ENCODE results near the gene ZNF670.
"Not testable (repeated sequence)": the region's sequence is repeated elsewhere in the genome, so short reads cannot be mapped to it uniquely, and the experiment has no call there.

Gene ZNF670

DNA sequence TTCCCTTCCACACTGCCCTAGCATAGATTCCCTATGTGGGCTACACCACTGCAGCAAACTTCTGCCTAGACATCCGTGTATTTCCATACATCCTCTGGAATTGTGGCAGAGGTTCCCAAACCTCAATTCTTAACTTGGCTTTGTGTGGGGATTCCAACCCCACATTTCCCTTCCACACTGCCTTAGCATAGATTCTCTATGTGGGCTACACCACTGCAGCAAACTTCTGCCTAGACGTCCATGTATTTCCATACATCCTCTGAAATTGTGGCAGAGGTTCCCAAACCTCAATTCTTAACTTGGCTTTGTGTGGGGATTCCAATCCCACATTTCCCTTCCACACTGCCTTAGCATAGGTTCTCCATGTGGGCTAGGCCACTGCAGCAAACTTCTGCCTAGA is 31.4 kb downstream of the ZNF670 start:
- no peak overlapping the region for H3K27ac ChIP-seq (ENCODE audit: low read length)
- peaks cover 64% of the 10 kb centered on the region for H3K36me3 ChIP-seq (replicated peaks; ENCODE audit: low read depth, low read length)
- no peak overlapping the region for H3K4me3 ChIP-seq (ENCODE audit: low read length)
- H4K20me1 ChIP-seq (ENCODE audit: insufficient read depth, low read length): no peaks in the 10 kb centered on the region
- H3K79me2 ChIP-seq (ENCODE audit: low read length): peaks cover 53% of the 10 kb centered on the region
- H2AFZ ChIP-seq (ENCODE audit: low read depth, low read length): no peak overlapping the region
- H3K4me1 ChIP-seq (ENCODE audit: low read length): no peaks in the 10 kb centered on the region
- H3K9me3 ChIP-seq (ENCODE audit: insufficient read depth, low read length): peaks cover 75% of the 10 kb centered on the region
- H3K9ac ChIP-seq (ENCODE audit: low read length): no peak overlapping the region
- no peak overlapping the region for H3K4me2 ChIP-seq (ENCODE audit: low read length)
- no peak for TF ChIP-seq EZH2phosphoT487 (IDR thresholded peaks at IDR 0.05; ENCODE audit: low read depth)
- TF ChIP-seq, protein P1, sequence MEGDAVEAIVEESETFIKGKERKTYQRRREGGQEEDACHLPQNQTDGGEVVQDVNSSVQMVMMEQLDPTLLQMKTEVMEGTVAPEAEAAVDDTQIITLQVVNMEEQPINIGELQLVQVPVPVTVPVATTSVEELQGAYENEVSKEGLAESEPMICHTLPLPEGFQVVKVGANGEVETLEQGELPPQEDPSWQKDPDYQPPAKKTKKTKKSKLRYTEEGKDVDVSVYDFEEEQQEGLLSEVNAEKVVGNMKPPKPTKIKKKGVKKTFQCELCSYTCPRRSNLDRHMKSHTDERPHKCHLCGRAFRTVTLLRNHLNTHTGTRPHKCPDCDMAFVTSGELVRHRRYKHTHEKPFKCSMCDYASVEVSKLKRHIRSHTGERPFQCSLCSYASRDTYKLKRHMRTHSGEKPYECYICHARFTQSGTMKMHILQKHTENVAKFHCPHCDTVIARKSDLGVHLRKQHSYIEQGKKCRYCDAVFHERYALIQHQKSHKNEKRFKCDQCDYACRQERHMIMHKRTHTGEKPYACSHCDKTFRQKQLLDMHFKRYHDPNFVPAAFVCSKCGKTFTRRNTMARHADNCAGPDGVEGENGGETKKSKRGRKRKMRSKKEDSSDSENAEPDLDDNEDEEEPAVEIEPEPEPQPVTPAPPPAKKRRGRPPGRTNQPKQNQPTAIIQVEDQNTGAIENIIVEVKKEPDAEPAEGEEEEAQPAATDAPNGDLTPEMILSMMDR (IDR thresholded peaks at IDR 0.05; ENCODE audit: low read depth, low read length): no peak
- H3K27me3 ChIP-seq (ENCODE audit: low read depth, low read length): no peaks in the 10 kb centered on the region

DNA sequence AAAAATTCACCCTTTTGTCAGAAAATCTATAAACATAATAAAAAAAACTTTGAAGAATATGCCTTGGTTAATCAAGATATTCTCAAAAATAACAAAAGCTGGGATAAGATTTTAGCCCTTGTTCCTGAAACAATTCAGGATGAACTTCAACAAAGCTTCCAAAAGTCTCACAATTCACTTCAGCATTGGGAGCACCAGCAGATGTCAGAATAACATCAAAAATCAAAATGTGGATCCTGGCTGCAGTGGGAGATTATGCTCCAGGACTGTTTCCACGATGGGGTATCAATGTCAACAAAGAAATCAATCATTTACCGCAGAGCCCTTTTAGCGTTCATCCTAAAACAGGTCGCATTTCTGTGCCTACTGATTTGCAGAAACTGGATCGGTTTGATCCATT is 35.2 kb downstream of the ZNF670 start:
- Histone ChIP-seq H3K79me2 (ENCODE audit: low read length) (peaks cover 62% of the 10 kb centered on the region), H3K27ac (ENCODE audit: low read length) (no peak overlapping the region), H3K4me3 (ENCODE audit: low read length) (no peak overlapping the region), H2AFZ (ENCODE audit: low read depth, low read length) (no peak overlapping the region), H4K20me1 (ENCODE audit: insufficient read depth, low read length) (no peaks in the 10 kb centered on the region), H3K27me3 (ENCODE audit: low read depth, low read length) (no peaks in the 10 kb centered on the region), H3K9ac (ENCODE audit: low read length) (no peak overlapping the region), H3K4me2 (ENCODE audit: low read length) (no peak overlapping the region), H3K9me3 (ENCODE audit: insufficient read depth, low read length) (peaks cover 87% of the 10 kb centered on the region), H3K36me3 (replicated peaks; ENCODE audit: low read depth, low read length) (peaks cover 85% of the 10 kb centered on the region), H3K4me1 (ENCODE audit: low read length) (no peaks in the 10 kb centered on the region)
- TF ChIP-seq, protein P1 (IDR thresholded peaks at IDR 0.05; ENCODE audit: low read depth, low read length): no peak
- TF ChIP-seq EZH2phosphoT487 (IDR thresholded peaks at IDR 0.05; ENCODE audit: low read depth): no peak

DNA sequence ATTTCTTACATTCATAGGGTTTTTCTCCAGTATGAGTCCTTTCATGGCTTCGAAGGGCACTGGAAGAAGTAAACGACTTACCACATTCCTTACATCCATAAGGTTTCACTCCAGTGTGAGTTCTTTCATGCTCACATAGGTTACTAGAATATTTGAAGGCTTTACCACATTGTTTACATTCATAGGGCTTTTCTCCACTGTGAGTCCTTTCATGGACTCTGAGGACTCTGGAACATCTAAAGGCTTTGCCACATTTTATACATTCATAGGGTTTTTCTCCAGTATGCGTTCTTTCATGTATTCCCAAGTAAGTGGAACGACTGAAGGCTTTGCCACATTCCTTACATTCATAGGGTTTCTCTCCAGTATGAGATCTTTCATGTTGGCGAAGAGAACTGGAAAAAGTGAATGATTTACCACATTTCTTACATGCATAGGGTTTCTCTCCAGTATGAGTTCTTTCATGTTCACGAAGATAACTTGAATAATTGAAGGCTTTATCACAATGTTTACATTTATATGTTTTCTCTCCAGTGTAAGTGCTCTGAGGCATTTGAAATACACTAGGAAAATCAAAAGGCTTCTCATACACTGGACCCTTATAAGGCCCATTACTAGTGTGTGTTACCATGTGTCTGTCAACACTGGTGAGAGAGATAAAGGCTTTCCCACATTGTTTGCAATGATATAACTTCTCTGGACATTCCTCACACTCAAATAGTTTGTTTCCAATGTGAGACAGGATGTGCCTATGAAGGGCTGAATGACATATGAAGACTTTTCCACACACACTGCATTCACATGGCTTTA is 40.9 kb downstream of the ZNF670 start:
- TF ChIP-seq EZH2phosphoT487 (IDR thresholded peaks at IDR 0.05; ENCODE audit: low read depth): no peak
- TF ChIP-seq, protein P1 (IDR thresholded peaks at IDR 0.05; ENCODE audit: low read depth, low read length): no peak
- Histone ChIP-seq H3K4me1 (ENCODE audit: low read length) (no peaks in the 10 kb centered on the region), H3K4me3 (ENCODE audit: low read length) (no peak overlapping the region), H3K27ac (ENCODE audit: low read length) (no peak overlapping the region), H2AFZ (ENCODE audit: low read depth, low read length) (no peak overlapping the region), H3K27me3 (ENCODE audit: low read depth, low read length) (no peaks in the 10 kb centered on the region), H4K20me1 (ENCODE audit: insufficient read depth, low read length) (no peaks in the 10 kb centered on the region), H3K4me2 (ENCODE audit: low read length) (no peak overlapping the region), H3K79me2 (ENCODE audit: low read length) (peaks cover 18% of the 10 kb centered on the region), H3K9me3 (ENCODE audit: insufficient read depth, low read length) (peaks cover 84% of the 10 kb centered on the region), H3K36me3 (replicated peaks; ENCODE audit: low read depth, low read length) (peaks cover 91% of the 10 kb centered on the region), H3K9ac (ENCODE audit: low read length) (no peak overlapping the region)

DNA sequence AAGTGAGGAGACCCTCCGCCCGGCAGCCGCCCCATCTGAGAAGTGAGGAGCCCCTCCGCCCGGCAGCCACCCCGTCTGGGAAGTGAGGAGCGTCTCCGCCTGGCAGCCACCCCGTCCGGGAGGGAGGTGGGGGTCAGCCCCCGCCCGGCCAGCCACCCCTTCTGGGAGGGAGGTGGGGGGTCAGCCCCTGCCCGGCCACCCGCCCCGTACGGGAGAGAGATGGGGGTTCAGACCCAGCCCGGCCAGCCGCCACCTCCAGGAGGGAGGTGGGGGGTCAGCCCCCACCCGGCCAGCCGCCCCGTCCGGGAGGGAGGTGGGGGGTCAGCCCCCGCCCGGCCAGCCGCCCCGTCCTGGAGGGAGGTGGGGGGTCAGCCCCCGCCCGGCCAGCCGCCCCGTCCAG is 46.3 kb downstream of the ZNF670 start:
- not testable (repeated sequence) for H3K4me1 ChIP-seq (ENCODE audit: low read length); H3K4me2 ChIP-seq (ENCODE audit: low read length); H3K27me3 ChIP-seq (ENCODE audit: low read depth, low read length); H3K79me2 ChIP-seq (ENCODE audit: low read length); H3K9ac ChIP-seq (ENCODE audit: low read length); H3K4me3 ChIP-seq (ENCODE audit: low read length); H2AFZ ChIP-seq (ENCODE audit: low read depth, low read length); H3K27ac ChIP-seq (ENCODE audit: low read length); H4K20me1 ChIP-seq (ENCODE audit: insufficient read depth, low read length)
- Histone ChIP-seq H3K36me3 (replicated peaks; ENCODE audit: low read depth, low read length) (peaks cover 43% of the 10 kb centered on the region), H3K9me3 (ENCODE audit: insufficient read depth, low read length) (peaks cover 47% of the 10 kb centered on the region)
